Inferior parietal cortex (tissue), 1 donor: ENCODE measurements around the gene UXS1.
"Not testable (repeated sequence)": the region's sequence is repeated elsewhere in the genome, so short reads cannot be mapped to it uniquely, and the experiment has no call there.

Source experiments
- DNase-seq: peaks from one replicate; pipeline ENCODE4 v3.0.0-alpha.2; 2016; ENCODE audit errors: extremely low spot score

The UXS1 gene

GRCh38 chr2:106160786-106161261 lies 33.3 kb downstream of the UXS1 start:
- DNase-seq = no peak

GRCh38 chr2:106159866-106160785 lies 34.0 kb downstream of the UXS1 start:
- DNase-seq = peak; percentile 36

GRCh38 chr2:106158871-106159270 lies 35.2 kb downstream of the UXS1 start:
- DNase-seq = no peak

GRCh38 chr2:106158131-106158530 lies 36.0 kb downstream of the UXS1 start:
- no peak for DNase-seq

GRCh38 chr2:106157416-106157815 lies 36.7 kb downstream of the UXS1 start:
- DNase-seq = no peak

GRCh38 chr2:106156305-106157296 lies 37.5 kb downstream of the UXS1 start:
- DNase-seq = no peak

GRCh38 chr2:106153781-106154180 lies 40.3 kb downstream of the UXS1 start:
- DNase-seq = no peak

GRCh38 chr2:106147665-106148064 lies 46.4 kb downstream of the UXS1 start:
- DNase-seq = no peak

- no peak for DNase-seq
Observed at GRCh38 chr2:106147159-106147558, 46.9 kb downstream of the UXS1 start.

GRCh38 chr2:106144621-106145331 lies 49.3 kb downstream of the UXS1 start:
- no peak for DNase-seq

GRCh38 chr2:106143495-106144215 lies 50.4 kb downstream of the UXS1 start:
- no peak for DNase-seq

- no peak for DNase-seq
Observed at GRCh38 chr2:106142683-106143082, 51.4 kb downstream of the UXS1 start.

GRCh38 chr2:106140913-106141312 lies 53.2 kb downstream of the UXS1 start:
- DNase-seq = no peak

GRCh38 chr2:106140113-106140512 lies 54.0 kb downstream of the UXS1 start:
- no peak for DNase-seq

GRCh38 chr2:106139238-106139935 lies 54.7 kb downstream of the UXS1 start:
- DNase-seq = no peak

GRCh38 chr2:106138543-106139237 lies 55.4 kb downstream of the UXS1 start:
- DNase-seq = no peak

- DNase-seq = no peak
Observed at GRCh38 chr2:106137731-106138521, 56.2 kb downstream of the UXS1 start.

- DNase-seq = not testable (repeated sequence)
Observed at GRCh38 chr2:106131192-106131591, 62.9 kb downstream of the UXS1 start.
